WERI-Rb-1 (cell line): Measurements from ENCODE around the gene BORCS8.

Experiments used
- DNase-seq: peaks from one replicate; pipeline ENCODE4 v3.0.0-alpha.2; 2020
- H3K27ac ChIP-seq: fragments of 250-450 bp; sonication (Bioruptor Pico); 2 replicates; pipeline ENCODE4 v1.5.1; 2020; ENCODE audit warnings: mild to moderate bottlenecking, moderate library complexity
- H3K27me3 ChIP-seq: fragments of 250-450 bp; sonication (Bioruptor Pico); 2 replicates; pipeline ENCODE4 v1.5.1; 2021; ENCODE audit warnings: mild to moderate bottlenecking, low read depth, moderate library complexity; ENCODE audit not compliant: insufficient read depth, severe bottlenecking
- H3K36me3 ChIP-seq: fragments of 250-450 bp; sonication (Bioruptor Pico); 2 replicates; pipeline ENCODE4 v1.5.1; 2020; ENCODE audit warnings: mild to moderate bottlenecking, moderate library complexity
- H3K4me3 ChIP-seq: 2 replicates; pipeline ENCODE4 v1.5.1; 2011; ENCODE audit warnings: low read depth, mild to moderate bottlenecking, control low read depth, low read length
- H3K9me3 ChIP-seq: fragments of 250-450 bp; sonication (Bioruptor Pico); 2 replicates; pipeline ENCODE4 v1.5.1; 2021; ENCODE audit warnings: mild to moderate bottlenecking, moderate library complexity; ENCODE audit not compliant: severe bottlenecking
- TF ChIP-seq, protein P1 (sequence below): IDR thresholded peaks from 2 replicates; pipeline ENCODE4 v1.5.1; 2011; ENCODE audit warnings: low read depth, mild to moderate bottlenecking, control low read depth, inconsistent platforms, low read length

BORCS8 gene

GRCh38 chr19:19131989-19132388 is 60.0 kb downstream of the BORCS8 start:
- Histone ChIP-seq H3K27me3 (no peaks in the 10 kb centered on the region), H3K9me3 (peaks cover 12% of the 10 kb centered on the region), H3K36me3 (peaks cover 3% of the 10 kb centered on the region), H3K4me3 (no peak overlapping the region), H3K27ac (no peak overlapping the region)
- DNase-seq = no peak
- TF ChIP-seq, protein P1, sequence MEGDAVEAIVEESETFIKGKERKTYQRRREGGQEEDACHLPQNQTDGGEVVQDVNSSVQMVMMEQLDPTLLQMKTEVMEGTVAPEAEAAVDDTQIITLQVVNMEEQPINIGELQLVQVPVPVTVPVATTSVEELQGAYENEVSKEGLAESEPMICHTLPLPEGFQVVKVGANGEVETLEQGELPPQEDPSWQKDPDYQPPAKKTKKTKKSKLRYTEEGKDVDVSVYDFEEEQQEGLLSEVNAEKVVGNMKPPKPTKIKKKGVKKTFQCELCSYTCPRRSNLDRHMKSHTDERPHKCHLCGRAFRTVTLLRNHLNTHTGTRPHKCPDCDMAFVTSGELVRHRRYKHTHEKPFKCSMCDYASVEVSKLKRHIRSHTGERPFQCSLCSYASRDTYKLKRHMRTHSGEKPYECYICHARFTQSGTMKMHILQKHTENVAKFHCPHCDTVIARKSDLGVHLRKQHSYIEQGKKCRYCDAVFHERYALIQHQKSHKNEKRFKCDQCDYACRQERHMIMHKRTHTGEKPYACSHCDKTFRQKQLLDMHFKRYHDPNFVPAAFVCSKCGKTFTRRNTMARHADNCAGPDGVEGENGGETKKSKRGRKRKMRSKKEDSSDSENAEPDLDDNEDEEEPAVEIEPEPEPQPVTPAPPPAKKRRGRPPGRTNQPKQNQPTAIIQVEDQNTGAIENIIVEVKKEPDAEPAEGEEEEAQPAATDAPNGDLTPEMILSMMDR = no peak
